ENCODE measurements around the gene HK2. TPM values are rescaled to one million over a fixed set of nuclear protein-coding genes. Genes with fewer than 3 reads are reported as not detected.
A peak's percentile ranks its signal among the peaks of the same experiment; 100 is the strongest.
"Not testable (repeated sequence)": the region's sequence is repeated elsewhere in the genome, so short reads cannot be mapped to it uniquely, and the experiment has no call there.

Gene HK2
- total RNA-seq, result 13.5 TPM

DNA sequence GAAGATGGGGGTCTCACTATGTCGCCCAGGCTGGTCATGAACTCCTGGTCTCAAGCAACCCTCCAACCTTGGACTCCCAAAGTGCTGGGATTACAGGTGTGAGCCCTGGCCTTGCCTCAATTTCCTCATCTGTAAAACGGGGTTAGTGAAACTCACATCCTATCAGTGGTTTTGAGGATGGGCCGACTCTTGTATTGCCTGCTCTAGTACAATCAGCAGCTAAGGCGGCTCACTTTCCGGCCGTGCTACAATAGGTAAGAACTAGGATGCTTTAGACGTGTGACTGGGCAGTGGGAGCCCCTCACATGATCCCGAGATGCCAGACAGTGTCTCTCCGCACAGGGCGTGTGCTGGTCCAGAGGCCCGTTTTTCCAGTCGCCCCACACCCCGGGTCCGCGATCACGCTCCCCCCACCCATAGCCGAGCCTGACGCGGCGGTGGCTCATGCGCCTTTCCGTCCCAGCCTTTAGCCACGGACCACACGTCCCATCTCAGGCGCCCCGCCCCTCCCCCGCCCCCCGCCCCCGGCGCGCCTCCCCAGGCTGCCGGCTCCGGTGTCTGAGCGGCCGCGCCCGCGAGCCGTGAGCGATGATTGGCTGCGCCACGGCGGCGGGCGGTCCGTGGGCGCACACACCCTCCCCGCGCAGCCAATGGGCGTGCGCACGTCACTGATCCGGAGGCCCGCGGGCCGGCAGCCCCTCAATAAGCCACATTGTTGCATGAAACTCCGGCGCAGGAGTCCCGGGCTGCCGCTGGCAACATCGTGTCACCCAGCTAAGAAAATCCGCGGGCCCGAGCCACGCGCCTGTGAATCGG, at the start of gene HK2:
HK2 (plus strand) TSS at position 710 of the 816 bp plus-strand sequence. CDS start 454 bp downstream, outside the sequence.
- peak; percentile 55 to 92 (median 88) for DNase-seq (ENCODE audit: low read depth in 2 of 3, low spot score in 2 of 3)

- DNase-seq (ENCODE audit: low read depth in 2 of 3, low spot score in 2 of 3), result no peak
Measured at GRCh38 chr2:74789271-74789670, 44.7 kb upstream of the HK2 start.

DNA sequence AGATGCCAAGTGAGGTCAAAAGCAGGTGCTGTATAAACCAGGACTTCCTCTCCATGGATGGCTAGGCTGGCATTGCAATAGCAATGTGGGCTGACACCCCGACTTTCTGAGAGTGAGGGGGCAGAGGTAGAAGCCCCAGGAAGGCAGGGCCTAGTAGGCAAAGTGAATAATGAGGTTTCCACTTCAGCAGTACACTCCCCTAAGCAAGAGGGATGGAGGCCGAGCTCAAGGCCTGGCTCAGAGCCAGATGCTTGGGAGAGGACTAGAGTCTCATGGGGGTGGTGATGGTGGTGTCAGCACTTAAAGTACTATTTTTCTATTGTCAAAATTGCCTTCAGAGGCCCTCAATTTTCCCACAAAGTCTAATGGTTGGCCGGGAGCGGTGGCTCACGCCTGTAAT, 41.6 kb upstream of the HK2 start:
- DNase-seq (ENCODE audit: low read depth in 2 of 3, low spot score in 2 of 3), result no peak

DNA sequence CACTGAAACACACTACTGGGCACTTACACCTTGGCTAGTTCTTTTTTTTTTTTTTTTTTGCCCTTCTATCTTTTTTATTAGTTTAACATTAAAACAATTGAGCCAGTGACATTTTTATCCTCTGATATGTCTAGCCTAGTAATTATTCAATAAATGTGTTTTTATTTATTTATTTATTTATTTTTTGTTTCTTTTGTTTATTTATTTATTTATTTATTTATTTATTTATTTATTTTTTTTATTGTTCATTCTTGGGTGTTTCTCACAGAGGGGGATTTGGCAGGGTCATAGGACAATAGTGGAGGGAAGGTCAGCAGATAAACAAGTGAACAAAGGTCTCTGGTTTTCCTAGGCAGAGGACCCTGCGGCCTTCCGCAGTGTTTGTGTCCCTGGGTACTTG, 39.0 kb upstream of the HK2 start:
- DNase-seq (ENCODE audit: low read depth in 2 of 3, low spot score in 2 of 3), result not testable (repeated sequence)

DNA sequence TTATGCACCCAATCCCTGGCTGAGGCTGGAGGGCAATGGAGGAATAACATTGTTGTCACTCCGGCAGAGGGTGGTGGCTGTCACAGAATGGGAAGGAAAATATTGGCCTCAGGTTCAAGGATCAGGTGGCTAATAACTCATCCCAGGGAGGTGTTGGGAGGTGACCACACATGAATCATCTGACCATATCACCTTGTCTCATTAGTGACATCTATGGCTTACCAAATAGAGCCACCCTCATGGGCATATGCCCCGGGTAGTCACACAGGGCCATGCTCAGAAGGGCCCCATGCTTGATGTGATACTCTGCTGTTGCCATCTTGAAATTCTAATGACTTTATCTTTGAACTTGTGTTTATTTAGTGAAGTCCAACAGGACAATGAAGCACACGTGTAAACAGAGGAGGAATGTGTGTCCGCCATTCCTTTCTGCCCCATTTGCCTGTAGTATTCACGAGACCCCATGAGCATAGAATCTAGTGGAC, 27.5 kb upstream of the HK2 start:
- no peak for DNase-seq (ENCODE audit: low read depth in 2 of 3, low spot score in 2 of 3)

- no peak for DNase-seq (ENCODE audit: low read depth in 2 of 3, low spot score in 2 of 3)
Measured at GRCh38 chr2:74806920-74807319, 27.0 kb upstream of the HK2 start.

GRCh38 chr2:74812787-74813590, 20.9 kb upstream of the HK2 start:
- DNase-seq (ENCODE audit: low read depth in 2 of 3, low spot score in 2 of 3), result no peak

DNA sequence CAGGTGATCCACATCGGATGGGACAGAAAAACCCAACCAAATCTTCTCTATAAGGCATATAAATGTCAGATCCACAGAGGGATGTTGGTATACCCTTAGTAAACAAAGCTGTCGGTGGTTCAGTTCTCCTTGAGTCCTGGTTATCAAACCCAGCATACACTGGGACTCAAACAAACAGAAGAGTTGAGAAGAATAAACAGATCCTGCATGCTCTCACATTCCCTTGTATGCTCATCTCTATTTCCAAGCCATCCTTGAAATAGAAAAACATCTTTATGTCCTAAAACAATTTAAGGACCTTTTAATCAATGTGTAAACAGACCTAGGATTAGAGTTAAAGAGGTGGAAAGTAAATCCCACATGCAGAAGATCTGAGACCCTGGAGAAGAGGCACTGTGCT, 19.8 kb upstream of the HK2 start:
- DNase-seq (ENCODE audit: low read depth in 2 of 3, low spot score in 2 of 3), result no peak

DNA sequence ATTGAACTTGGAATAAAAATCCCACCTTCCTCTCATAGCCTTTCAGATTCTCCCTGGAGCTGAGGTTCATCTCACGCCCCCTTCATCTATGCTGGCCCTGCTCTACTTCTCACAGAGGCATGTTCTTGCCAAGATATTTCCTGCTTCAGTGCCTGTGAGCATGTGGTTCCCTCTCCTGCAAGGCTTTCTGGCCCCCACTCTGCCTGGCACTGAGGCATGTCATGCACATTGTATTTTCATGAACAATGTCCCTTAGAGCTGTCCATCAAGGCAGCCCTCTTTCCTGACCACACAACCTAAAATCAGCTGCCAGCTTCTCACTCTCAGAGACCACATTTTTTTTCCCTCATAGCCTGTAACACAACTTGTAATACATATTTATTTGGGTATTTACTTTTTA, 18.0 kb upstream of the HK2 start:
- peak in 1 of 3 donors; percentile 44 for DNase-seq (ENCODE audit: low read depth in 2 of 3, low spot score in 2 of 3)

DNA sequence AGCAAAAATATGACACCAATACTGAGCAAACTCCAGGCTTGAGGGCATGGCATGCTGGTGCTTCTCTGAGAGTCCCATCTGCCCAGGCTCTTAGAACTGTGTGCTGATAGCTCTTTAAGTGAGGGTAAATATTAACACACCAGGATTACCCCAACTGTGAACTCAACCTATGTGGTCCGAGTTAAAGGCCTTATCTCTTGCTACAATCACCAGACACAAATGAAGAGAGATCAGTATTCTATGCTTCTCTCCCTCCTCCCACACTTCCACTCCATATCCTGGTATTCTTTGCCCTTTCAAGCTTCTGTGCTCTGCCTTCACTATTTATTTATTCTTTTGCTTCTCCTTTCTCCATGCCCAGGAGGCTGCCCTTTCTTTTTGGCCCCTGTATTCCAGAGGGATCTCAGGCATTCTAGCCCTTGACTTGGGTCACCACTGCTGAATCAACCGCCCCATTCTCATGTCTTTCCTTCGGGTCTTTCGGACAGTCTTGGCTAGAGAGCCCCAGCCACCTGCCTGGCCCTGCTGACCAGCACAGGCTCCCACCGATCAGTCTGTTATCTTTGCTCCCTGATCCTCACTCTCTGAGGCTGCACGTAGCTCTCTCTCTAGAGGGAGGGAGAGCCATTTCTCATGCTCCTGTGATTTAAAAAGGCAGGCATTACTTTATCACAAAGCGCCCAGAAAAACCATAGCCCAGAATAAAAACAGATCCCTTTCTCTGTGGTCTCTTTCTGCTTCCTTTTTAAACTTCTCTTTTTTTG, 17.2 kb upstream of the HK2 start:
- peak in 1 of 3 donors; percentile 65 for DNase-seq (ENCODE audit: low read depth in 2 of 3, low spot score in 2 of 3)

- peak in 1 of 3 donors; percentile 38 for DNase-seq (ENCODE audit: low read depth in 2 of 3, low spot score in 2 of 3)
Measured at GRCh38 chr2:74817304-74817675, 16.6 kb upstream of the HK2 start.

GRCh38 chr2:74819702-74820101, 14.2 kb upstream of the HK2 start:
- no peak for DNase-seq (ENCODE audit: low read depth in 2 of 3, low spot score in 2 of 3)

DNA sequence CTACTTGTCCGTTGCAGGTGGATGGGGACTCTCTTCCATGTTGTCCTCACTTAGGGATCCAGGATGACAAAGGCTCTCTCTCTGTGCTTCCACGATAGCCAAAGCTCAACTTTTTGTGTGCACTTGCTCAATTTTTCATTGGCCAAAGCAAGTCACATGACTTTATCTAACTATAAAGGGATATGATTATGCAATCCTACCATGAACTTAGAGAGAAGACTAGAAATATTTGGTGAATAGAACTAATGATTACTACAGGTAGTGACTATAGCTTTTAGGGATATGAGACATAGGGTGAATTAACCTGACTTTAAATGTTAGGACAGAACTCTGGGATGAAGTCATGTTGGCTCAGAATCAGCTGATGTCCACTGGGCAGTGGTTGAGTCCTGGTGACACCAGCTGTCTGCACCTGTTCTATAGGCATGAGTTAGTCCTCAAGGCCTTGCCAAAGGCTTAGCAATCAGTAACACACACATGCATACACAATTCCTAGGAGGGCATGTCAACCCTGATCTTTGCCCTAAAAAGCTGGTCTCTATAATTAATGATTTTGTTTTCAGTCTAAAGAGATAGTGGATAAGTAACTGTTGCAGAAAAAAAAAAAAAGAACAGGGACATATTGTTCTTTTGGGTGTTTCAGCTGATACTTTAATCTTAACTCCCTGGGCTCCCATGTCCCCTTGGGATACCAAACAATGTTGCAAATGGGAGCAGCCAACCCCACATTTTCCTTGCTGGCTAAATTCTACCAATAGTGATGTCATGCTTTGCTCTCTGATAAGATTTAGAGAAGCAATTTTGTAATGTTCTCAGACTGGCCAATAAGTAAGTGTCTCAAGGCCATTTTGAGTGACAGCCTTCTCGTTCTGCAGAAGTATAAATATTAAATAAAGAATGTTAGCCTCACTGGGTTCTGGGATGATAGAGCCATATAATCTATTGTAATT, 12.5 kb upstream of the HK2 start:
- no peak for DNase-seq (ENCODE audit: low read depth in 2 of 3, low spot score in 2 of 3)

- DNase-seq (ENCODE audit: low read depth in 2 of 3, low spot score in 2 of 3), result no peak
Measured at GRCh38 chr2:74822771-74823566, 11.0 kb upstream of the HK2 start.

DNA sequence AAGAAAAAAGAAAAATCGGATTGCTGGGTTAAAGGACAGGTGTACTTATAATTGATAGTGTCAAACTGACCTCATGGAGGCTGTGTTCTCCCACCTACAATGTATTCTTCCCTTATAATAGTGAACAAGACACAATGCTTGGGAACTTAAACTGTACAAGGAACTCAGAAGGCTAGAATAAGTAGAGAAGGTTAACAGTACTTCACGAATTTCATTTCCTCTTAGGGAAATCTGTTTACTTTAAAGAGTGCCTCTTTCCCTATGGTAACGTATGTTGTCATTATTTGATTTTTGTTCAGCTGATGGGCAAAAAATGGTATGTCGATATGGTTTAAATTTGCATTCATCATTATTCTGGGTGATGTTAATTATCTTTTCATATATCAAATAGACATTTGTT, 9.2 kb upstream of the HK2 start:
- no peak for DNase-seq (ENCODE audit: low read depth in 2 of 3, low spot score in 2 of 3)

GRCh38 chr2:74828543-74828942, 5.4 kb upstream of the HK2 start:
- DNase-seq (ENCODE audit: low read depth in 2 of 3, low spot score in 2 of 3), result no peak

DNA sequence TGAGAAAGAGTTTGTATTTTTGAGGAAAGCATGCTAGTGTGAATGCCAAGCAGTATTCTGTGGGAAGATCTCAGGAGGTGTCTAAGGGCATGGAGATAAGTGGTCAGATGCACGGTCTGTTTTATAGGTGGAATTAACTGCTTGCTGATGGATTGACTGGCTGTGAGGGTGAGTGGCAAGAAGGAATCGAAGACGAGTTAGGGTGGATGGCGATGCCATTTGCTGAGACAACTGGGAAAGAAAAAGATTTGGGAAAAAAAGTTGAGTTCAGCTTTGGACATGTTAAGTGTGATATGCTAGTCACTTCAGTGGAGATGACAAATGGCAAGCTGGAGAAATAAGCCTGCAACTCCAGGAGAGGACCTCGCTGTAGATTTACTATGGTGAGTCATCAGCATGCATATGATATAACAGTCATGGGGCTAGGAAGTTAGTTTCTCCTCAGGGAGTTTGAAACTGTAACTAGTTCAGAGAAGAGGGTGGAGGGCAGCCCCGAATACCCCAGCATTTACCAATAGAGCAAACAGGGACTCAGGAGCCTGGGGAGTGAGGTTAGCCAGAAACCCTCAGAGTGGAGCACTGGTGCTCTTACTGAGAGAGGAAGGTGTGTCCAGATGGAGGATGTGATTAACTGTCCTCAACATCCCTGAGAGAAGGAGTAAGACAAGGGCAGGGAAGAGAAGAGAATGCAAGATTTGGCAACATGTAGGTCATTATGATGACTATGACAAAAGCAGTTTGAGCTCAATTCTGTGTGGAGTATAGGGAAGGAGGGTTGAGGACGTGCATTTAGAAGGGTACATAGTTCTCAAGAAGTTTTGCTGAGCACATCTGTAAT, 2.0 kb upstream of the HK2 start:
- peak in 2 of 3 donors; percentile 87 to 93 for DNase-seq (ENCODE audit: low read depth in 2 of 3, low spot score in 2 of 3)

GRCh38 chr2:74834234-74834791, 386 bp downstream of the HK2 start:
- DNase-seq (ENCODE audit: low read depth in 2 of 3, low spot score in 2 of 3), result not testable (repeated sequence)

Measured in hematopoietic multipotent progenitor cell (in vitro differentiated cells).